H1 (cell line): ENCODE results near the gene SORBS1. TPM values are rescaled to one million over a fixed set of nuclear protein-coding genes. Genes with fewer than 3 reads are reported as not detected.

Source experiments
- BACH1 ChIP-seq: IDR thresholded peaks from 2 replicates; pipeline ENCODE4 v1.6.1; 2012; ENCODE audit warnings: low read length, improper control_type of control experiment
- CEBPB ChIP-seq: IDR thresholded peaks from 2 replicates; pipeline ENCODE4 v1.6.1; 2012; ENCODE audit warnings: low read depth, low read length
- JUN ChIP-seq: IDR thresholded peaks from 2 replicates; pipeline ENCODE4 v1.6.1; 2011; ENCODE audit warnings: low read depth, mild to moderate bottlenecking, improper control_type of control experiment, low read length
- RAD21 ChIP-seq, 2 experiments: IDR thresholded peaks in 1 of 2; conservative IDR thresholded peaks in 1 of 2; 2 replicates each; pipeline ENCODE4 v1.6.1; 2011; ENCODE audit warnings: low read depth in 2 of 2, low read length in 2 of 2, improper control_type of control experiment in 1 of 2, inconsistent platforms in 1 of 2, mild to moderate bottlenecking in 1 of 2, moderate library complexity in 1 of 2
- SIRT6 ChIP-seq: IDR thresholded peaks from one replicate; pipeline ENCODE4 v1.7.1; 2012; ENCODE audit warnings: low read length, inconsistent platforms
- YY1 ChIP-seq: IDR thresholded peaks from 2 replicates; pipeline ENCODE4 v1.6.1; 2011; ENCODE audit warnings: low read depth, mild to moderate bottlenecking, low read length
- polyA plus RNA-seq, 7 experiments: library from polyadenylated mRNA; depleted of rRNA in 3 of 7; stranded (reverse) in 5 of 7; unstranded in 2 of 7; fragments of >200 nt in 5 of 7; fragments of 200-250 nt in 2 of 7; gene quantifications; 1 replicate in 5 of 7; 2 replicates in 1 of 7; 4 replicates in 1 of 7; pipeline versions ENCODE4 v1.2.1 to v1.2.3, GENCODE V29; 2011 to 2013; ENCODE audit warnings: missing spikeins in 2 of 7, mixed read lengths in 2 of 7
- total RNA-seq: library from RNA; stranded (reverse); fragmentation: NEBNext Ultra II Directional; extraction: Animal tissue kit (Norgen Biotek cat#: 25700); gene quantifications from 2 replicates; pipeline ENCODE4 v1.2.1, GENCODE V29; 2021

Gene SORBS1
- total and polyA plus RNA-seq, 2 of the 8 experiments (the other 6 are each of a cell fraction or from before 2014, with no cell fraction given), result 16.0 to 35.0 TPM

DNA sequence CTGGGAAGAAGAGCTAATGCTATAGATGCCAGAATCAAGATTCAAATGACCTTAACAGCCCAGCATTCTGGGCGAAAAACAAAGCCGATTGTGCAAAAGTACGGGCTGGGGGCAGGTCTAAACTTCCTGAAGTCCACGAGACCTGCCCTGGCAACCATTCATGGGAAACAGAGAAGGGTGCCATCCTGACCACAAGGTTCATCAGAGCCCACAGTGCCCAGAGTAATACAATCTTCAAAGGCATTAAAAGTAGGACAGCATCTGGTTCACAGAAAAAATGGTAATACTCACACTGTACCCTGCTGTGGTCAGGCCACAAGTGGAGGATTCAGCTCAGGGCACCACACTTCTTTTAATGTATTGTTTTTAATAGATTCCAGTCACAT lies 36.1 kb downstream of the SORBS1 start (continued):
- TF ChIP-seq JUN (no peak), BACH1 (no peak), YY1 (no peak), SIRT6 (no peak), RAD21 (IDR thresholded peaks at IDR 0.05 in 1 of 2, conservative IDR thresholded peaks at IDR 0.05 in 1 of 2; ENCODE audit: low read depth in 2 of 2, low read length in 2 of 2) (no peak), CEBPB (no peak)
